Ovary (tissue), 9 donors: ENCODE results near the gene TMEM74B. TPM values are rescaled to one million over a fixed set of nuclear protein-coding genes. Genes with fewer than 3 reads are reported as not detected.
"Not testable (repeated sequence)": the region's sequence is repeated elsewhere in the genome, so short reads cannot be mapped to it uniquely, and the experiment has no call there.

Experiments
- DNase-seq, 5 donors: peaks; one replicate each; pipeline ENCODE4 v3.0.0-alpha.2; 2019 to 2020
- H3K27ac ChIP-seq, 2 donors: fragments of 200-600 bp; one replicate each; pipeline versions ENCODE4 v1.5.1 to v1.8.0; 2019 to 2022
- H3K27me3 ChIP-seq: fragments of 200-600 bp; one replicate; pipeline ENCODE4 v1.8.0; 2022
- H3K36me3 ChIP-seq: fragments of 200-600 bp; sonication (generic); one replicate; pipeline ENCODE4 v1.5.1; 2019
- H3K4me1 ChIP-seq: one replicate; pipeline ENCODE4 v1.8.1; 2013; ENCODE audit warnings: mild to moderate bottlenecking, moderate library complexity; ENCODE audit not compliant: insufficient read depth
- H3K4me3 ChIP-seq: fragments of 200-600 bp; sonication (generic); one replicate; pipeline ENCODE4 v1.5.1; 2017
- H3K9me3 ChIP-seq, 2 donors: fragments of 200-600 bp in 1 of 2; sonication (generic) in 1 of 2; one replicate each; pipeline versions ENCODE4 v1.5.1 to v1.8.1; 2013 to 2019; ENCODE audit warnings: mild to moderate bottlenecking in 1 of 2, moderate library complexity in 1 of 2
- EP300 ChIP-seq: sonication (generic); formaldehyde crosslinking; IDR thresholded peaks from one replicate; pipeline ENCODE4 v1.6.1; 2017; ENCODE audit warnings: antibody characterized with exemption
- POLR2A ChIP-seq: fragments of 450-650 bp; IDR thresholded peaks from one replicate; pipeline ENCODE4 v1.6.1; 2017; ENCODE audit warnings: antibody characterized with exemption, mild to moderate bottlenecking, moderate library complexity
- WGBS, 3 donors: extraction: QIAGEN DNeasy Blood & Tissue Kit in 1 of 3; methylation state at CpG; one replicate each; pipeline versions ENCODE4 v1.1.5 to v1.1.7; 2013 to 2017; 5-methylcytosine and 5-hydroxymethylcytosine counted together
- intact Hi-C, 4 donors: fragments of 100-400 bp; cut with DNase I; formaldehyde crosslinking; loops; one replicate each; pipeline versions ENCODE4 v1.11.0 to v1.15.1; 2022 to 2023
- polyA plus RNA-seq, 2 donors: library from polyadenylated mRNA; stranded (reverse); fragments of 200-250 nt in 1 of 2; fragments of 350-450 nt in 1 of 2; fragmentation: Illumina TruSeq in 1 of 2; extraction: RNeasy Lipid Tissue Mini Kit (QIAGEN cat#74804) in 1 of 2; gene quantifications; one replicate each; pipeline ENCODE4 v1.2.3, GENCODE V29; 2013 to 2014
- total RNA-seq, 7 donors: library from RNA; depleted of rRNA in 2 of 7; stranded (reverse); fragments of >200 nt in 2 of 7; fragmentation: NEBNext Ultra II Directional in 3 of 7; extraction: Animal tissue kit (Norgen Biotek cat#: 25700) in 3 of 7; gene quantifications; one replicate each; pipeline versions ENCODE4 v1.1.0 to v1.2.4, GENCODE V29; 2016 to 2023
- TF ChIP-seq, protein P1 (sequence below), 3 donors: fragments of 450-650 bp in 2 of 3; fragments of 200-600 bp in 1 of 3; IDR thresholded peaks; one replicate each; pipeline versions ENCODE4 v1.5.1 to v1.8.0; 2016 to 2022; ENCODE audit warnings: antibody characterized with exemption in 3 of 3, mild to moderate bottlenecking in 1 of 3
- donor health status: DM: no; HTN: no; CAD: no; lungs with moderate emphysema.
- donor health status: DM: no; HTN: no; CAD: no.
- donor health status: Bipolar disorder and iron deficiency.
- donor health status: DM: yes; HTN: yes; CAD: no.
- donor health status: DM: no; HTN: no; CAD: no.
- donor health status: DM: yes; HTN: yes; CAD: no.

The TMEM74B gene
- total and polyA plus RNA-seq, 9 donors: 0.33 to 1.7 (median 1.0) TPM; not detected in 1

DNA sequence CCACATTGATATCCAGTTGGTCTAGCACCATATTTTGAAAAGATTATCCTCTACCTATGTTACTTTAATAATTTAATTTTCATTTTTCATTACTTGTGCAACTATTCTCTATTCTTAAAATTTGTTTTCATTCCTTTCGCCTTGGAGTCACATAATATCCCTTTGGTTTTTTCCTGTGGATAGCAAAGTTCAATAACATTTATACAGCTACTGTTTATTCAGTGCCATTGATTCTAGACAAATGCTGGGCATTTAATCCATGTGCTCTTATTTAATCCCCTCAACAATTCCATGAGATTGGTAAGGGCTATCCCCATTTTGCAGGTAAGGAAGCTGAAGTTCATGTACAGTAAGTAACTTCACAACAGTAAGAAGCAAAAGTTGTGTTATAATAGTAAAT lies 33.8 kb downstream of the TMEM74B start:
- Histone ChIP-seq H3K27ac (no peak overlapping the region), H3K9me3 (no peaks in the 10 kb centered on the region), H3K36me3 (no peaks in the 10 kb centered on the region), H3K27me3 (no peaks in the 10 kb centered on the region), H3K4me1 (peaks cover 5% of the 10 kb centered on the region), H3K4me3 (no peak overlapping the region)
- intact Hi-C loops: no loop called here
- TF ChIP-seq, protein P1, sequence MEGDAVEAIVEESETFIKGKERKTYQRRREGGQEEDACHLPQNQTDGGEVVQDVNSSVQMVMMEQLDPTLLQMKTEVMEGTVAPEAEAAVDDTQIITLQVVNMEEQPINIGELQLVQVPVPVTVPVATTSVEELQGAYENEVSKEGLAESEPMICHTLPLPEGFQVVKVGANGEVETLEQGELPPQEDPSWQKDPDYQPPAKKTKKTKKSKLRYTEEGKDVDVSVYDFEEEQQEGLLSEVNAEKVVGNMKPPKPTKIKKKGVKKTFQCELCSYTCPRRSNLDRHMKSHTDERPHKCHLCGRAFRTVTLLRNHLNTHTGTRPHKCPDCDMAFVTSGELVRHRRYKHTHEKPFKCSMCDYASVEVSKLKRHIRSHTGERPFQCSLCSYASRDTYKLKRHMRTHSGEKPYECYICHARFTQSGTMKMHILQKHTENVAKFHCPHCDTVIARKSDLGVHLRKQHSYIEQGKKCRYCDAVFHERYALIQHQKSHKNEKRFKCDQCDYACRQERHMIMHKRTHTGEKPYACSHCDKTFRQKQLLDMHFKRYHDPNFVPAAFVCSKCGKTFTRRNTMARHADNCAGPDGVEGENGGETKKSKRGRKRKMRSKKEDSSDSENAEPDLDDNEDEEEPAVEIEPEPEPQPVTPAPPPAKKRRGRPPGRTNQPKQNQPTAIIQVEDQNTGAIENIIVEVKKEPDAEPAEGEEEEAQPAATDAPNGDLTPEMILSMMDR (IDR thresholded peaks at IDR 0.05): no peak
- no peak for TF ChIP-seq POLR2A
- TF ChIP-seq EP300: no peak
- WGBS, 3 donors: 93 to 100% (median 94%) methylated on average over 1 of the region's 1 CpG
- no peak for DNase-seq

DNA sequence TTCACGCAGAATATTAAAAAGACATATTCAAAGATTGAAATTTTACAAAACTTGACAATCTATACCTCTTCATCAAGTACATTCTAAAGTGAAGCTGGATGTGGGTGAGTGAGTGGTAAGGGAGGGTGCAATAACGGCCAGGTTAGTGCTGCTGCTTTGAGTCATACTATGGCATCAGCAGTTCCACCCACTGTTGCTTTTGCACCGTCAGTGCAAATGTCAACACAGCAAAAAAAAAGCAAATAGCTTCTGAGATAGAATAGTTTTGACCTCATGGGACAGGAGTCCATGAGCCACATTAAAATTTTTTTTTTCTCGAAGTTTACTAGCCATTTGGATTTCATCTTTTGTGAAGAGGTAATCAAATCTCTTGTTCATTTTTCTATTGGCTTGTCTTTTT lies 34.6 kb downstream of the TMEM74B start:
- TF ChIP-seq, protein P1 (IDR thresholded peaks at IDR 0.05): no peak
- TF ChIP-seq EP300 (no peak), POLR2A (no peak)
- no peaks in the 10 kb centered on the region for H3K36me3 ChIP-seq
- peaks cover 6% of the 10 kb centered on the region for H3K4me1 ChIP-seq

DNA sequence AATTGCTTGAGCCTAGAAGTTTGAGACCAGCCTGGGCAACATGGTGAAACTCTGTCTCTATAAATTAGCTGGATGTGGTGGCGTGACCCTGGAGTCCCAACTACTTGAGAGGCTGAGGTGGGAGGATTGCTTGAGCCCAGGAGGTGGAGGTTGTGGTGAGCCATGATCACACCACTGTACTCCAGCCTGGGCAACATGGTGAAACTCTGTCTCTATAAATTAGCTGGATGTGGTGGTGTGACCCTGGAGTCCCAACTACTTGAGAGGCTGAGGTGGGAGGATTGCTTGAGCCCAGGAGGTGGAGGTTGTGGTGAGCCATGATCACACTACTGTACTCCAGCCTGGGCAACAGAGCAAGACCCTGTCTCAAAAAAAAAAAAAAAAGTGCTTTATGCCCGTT lies 35.0 kb downstream of the TMEM74B start:
- intact Hi-C loops, H3K36me3 ChIP-seq: not testable (repeated sequence)
- 82 to 87% (median 86%) methylated on average over 2 of the region's 2 CpGs for WGBS, 3 donors

More for the DNA sequence above, 34.6 kb downstream of the TMEM74B start:
- intact Hi-C loops: no loop called here
- no peak for DNase-seq
- whole genome bisulfite sequencing, 3 donors: 73 to 86% (median 82%) methylated on average over 4 of the region's 4 CpGs
- no peaks in the 10 kb centered on the region for H3K27me3 ChIP-seq
- H3K27ac ChIP-seq: no peak overlapping the region
- no peaks in the 10 kb centered on the region for H3K9me3 ChIP-seq
- H3K4me3 ChIP-seq: no peak overlapping the region

DNA sequence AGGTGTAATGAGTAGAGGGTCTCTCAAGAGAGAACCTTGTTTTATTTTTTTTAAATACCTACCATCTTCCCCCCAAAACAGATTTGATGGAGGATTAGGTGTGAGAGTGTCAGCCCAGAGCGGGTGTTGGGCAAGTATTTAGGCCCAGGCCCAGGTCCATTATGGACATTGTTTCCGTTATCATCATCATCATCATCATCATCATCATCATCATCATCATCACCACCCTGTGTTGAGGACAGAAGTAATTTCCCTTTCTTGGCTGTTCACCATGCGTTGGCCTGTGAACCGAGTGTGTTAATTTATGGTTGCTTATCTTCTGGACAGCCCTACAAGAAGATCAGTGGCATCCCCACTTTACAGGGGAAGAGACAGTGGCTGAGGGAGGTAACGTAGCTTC lies 37.8 kb downstream of the TMEM74B start:
- TF ChIP-seq POLR2A (no peak), EP300 (no peak)
- TF ChIP-seq, protein P1 (IDR thresholded peaks at IDR 0.05): no peak
- Histone ChIP-seq H3K27me3 (no peaks in the 10 kb centered on the region), H3K9me3 (no peaks in the 10 kb centered on the region), H3K36me3 (no peaks in the 10 kb centered on the region), H3K27ac (no peak overlapping the region), H3K4me3 (no peak overlapping the region), H3K4me1 (peaks cover 6% of the 10 kb centered on the region)
- 78 to 84% (median 80%) methylated on average over 5 of the region's 5 CpGs for WGBS, 3 donors
- no peak for DNase-seq
- intact Hi-C loops: no loop called here

More for the DNA sequence above, 35.0 kb downstream of the TMEM74B start:
- not testable (repeated sequence) for H3K27me3 ChIP-seq, H3K4me1 ChIP-seq, DNase-seq, H3K27ac ChIP-seq, H3K4me3 ChIP-seq, H3K9me3 ChIP-seq

DNA sequence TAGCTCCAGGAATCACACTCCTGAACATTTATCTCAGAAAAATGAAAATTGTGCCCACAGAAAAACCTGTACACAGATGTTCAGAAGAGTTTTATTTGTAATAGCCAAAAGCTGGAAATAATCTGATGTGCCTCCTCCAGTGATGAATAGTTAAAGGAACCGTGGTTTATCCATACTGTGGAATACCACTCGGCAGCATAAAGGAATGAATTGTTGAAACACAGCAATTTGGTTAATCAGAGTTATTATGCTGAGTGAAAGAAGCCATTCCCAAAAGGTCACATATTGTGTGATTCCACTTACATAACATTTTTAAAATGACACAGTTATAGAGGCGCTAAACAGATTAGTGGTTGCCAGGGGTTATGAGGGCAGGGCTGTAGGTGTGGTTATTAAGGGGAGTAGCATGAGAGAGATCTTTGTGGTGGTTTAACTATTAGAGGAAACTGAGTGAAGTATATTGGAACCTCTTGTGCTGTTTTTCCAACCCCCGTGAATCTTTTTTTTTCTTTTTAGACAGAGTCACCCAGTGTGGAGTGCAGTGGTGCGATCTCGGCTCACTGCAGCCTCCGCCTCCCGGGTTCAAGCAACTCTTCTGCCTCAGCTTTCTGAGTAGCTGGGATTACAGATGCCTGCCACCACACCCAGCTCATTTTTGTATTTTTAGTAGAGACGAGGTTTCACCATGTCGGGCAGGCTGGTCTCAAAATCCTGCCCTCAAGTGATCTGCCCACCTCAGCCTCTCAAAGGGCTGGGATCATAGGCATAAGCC lies 40.2 kb downstream of the TMEM74B start:
- intact Hi-C loops: no loop called here
- Histone ChIP-seq H3K36me3 (no peaks in the 10 kb centered on the region), H3K27me3 (no peaks in the 10 kb centered on the region), H3K4me3 (no peak overlapping the region), H3K9me3 (no peaks in the 10 kb centered on the region), H3K4me1 (peaks cover 6% of the 10 kb centered on the region), H3K27ac (no peak overlapping the region)
- DNase-seq: no peak
- 87 to 92% (median 88%) methylated on average over 10 of the region's 10 CpGs for WGBS, 3 donors
- TF ChIP-seq, protein P1 (IDR thresholded peaks at IDR 0.05): no peak
- TF ChIP-seq POLR2A (no peak), EP300 (no peak)
